ENCODE data around the gene TCIRG1.
"Not testable (repeated sequence)": the region's sequence is repeated elsewhere in the genome, so short reads cannot be mapped to it uniquely, and the experiment has no call there.

Gene TCIRG1

DNA sequence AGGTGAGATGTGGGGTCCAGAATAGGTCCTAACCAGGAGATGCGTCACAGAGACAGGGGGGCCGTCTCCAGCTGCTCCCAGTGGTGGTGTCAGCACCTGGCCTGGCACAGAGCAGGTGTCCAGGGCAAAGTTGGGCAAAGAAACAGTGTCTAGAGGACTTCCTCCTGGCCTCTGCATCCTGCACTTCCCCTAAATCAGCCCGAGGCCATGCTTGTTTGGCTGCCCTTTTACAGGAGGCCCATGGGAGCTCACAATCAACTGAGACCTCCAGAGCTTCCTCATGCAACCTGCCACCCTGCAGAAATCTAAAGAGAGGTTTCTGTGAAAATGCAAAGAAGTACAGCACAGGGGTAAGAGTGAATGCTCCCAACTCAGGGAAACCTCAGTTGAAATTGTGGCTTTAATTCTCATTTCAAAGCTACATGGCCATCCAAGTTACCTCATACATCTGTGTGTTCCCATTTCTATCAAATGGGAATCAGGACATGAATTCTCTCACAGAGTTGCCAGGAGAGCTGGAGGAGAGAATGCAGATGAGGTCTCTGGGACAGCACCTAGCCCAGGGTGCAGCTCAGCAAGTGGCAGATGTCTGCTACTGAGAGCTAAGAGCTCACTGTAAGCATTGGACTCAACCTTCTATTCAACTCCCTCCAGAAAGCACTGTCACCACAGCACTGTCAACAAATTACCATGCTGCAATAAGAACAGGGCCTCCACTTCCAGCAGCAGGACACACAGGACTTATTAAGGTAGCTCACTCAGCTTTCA, 32.6 kb downstream of the TCIRG1 start:
- DNase-seq (ENCODE audit: low read depth) = no peak

DNA sequence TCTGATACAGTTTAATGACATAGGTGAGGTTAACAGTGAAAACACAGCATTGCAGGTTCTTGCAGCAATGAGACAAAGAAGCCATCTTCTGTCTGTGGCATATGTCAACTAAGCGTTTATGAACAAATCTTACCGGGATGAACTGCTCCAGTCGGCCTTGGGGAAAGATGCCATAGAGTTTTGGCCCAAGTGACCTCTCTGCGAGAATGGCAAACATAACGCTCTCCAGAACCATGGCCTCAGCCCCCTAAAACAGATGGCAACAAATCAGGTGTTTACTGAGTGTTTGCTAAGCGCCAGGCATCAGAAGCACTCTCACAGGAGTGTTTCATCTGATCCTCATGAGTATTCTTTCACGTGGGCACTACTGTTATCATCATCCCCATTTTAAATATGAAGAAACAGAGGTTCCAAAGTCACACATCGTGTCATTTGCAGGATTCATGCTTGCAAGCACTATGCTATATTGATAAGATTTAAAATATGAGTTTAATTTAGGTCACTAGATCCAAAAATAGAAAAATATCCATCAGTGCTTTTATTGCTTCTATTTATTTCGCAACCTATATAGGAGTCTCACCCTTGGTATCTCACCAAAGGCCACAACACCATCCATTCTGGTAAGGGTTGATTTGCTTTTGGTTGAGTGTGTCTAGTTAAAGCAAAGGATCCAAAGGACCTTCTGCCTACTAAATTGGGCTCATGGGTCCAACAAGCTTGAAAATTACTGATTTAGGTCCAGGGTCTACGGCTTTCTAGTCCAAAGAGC, 35.9 kb downstream of the TCIRG1 start:
- H3K4me3 ChIP-seq (ENCODE audit: low read depth, low read length) = no peak overlapping the region
- DNase-seq (ENCODE audit: low read depth) = no peak

More for the DNA sequence above, 32.6 kb downstream of the TCIRG1 start:
- no peak overlapping the region for H3K4me3 ChIP-seq (ENCODE audit: low read depth, low read length)

DNA sequence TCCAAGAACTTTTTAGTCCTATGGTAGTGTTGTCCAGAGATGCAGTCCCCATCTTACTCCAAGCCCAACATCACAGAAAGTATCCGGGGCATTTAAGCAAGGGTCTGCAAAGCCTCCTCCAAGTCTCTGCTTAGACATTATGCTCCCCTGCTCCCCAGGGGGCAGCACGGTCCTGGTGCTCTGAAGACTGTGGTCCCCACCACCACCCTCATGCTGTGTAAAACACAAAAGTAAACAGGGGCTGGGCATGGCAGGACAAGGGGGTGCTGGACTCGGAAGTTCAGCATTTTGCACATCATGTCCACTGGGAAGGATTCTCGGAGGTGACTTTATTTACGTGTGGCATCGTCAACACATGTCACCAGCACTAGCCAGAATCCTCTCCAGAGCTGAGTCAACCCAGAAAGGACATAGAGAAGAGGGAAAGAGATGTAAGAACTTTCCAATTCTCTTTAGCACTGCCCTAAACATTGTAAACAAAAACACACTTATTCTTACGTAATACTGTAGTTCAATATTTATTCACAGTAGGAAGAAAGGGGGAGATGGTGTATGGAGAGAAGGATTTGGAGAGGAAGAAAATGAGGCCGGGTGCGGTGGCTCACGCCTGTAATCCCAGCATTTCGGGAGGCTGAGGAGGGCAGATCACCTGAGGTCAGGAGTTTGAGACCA, 37.7 kb downstream of the TCIRG1 start:
- DNase-seq (ENCODE audit: low read depth) = no peak
- H3K4me3 ChIP-seq (ENCODE audit: low read depth, low read length) = no peak overlapping the region

DNA sequence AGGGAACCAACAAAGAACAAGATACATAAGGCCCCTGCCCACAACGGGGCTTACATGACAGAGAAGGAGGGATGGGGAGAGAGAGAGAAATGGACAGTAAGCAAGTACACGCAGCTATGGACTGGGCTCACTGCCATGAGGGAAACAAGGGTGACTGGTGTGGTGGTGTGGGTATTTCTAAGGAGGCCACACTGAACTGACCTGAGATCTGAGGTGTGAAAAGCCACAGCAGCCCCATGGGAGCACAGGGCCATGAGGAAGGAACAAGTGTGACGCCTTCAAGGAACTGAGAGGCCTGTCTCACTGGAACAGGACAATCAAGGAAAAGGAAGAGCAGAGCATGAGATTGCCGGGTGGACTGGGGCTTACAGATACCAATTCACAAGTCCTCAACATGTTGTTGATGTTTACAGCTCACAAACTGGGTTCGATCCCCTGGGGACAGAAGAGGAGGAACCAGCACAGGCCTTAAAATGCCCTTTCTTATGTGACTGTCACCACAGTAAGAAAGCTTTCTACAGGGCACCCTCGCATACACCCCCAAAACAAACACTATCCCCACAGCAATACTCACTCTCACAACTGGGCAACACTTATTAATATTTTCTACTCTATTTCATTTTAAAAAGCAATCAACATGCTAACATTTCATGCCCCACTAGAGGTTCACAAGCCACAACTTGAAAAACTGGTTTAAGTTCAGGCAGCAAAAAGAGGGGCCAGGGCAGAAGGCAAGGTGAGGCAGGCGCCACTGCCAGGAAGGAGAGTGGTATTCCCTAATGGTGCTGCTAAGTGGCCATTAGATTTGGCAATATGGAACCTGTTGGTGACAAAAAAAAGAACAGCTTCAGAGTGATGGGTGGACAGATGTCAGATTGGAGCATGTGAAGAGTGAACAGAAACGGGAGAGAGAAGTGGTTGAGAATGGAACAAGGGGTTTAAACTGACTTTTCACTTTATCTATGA, 39.1 kb downstream of the TCIRG1 start:
- DNase-seq (ENCODE audit: low read depth) = no peak
- no peak overlapping the region for H3K4me3 ChIP-seq (ENCODE audit: low read depth, low read length)

DNA sequence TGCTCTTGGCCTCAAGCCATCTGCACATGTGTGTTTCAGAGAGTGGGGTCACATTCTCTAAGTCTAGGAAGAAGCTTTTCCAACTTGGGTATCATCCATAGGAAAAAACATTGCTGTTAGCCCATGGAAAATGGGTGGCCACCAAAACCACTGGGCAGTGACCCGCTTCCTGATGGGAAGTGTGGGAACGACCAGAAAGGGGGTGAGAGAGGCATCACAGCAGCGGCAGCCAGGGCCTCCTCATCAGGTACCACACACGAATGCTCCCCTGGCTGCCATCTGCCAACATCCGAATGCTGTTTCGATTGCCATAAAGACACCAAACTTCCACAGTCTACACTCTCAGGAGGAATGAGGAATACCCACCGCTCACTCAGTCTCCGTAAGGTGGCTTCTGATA, 42.0 kb downstream of the TCIRG1 start:
- no peak overlapping the region for H3K4me3 ChIP-seq (ENCODE audit: low read depth, low read length)
- DNase-seq (ENCODE audit: low read depth) = no peak

DNA sequence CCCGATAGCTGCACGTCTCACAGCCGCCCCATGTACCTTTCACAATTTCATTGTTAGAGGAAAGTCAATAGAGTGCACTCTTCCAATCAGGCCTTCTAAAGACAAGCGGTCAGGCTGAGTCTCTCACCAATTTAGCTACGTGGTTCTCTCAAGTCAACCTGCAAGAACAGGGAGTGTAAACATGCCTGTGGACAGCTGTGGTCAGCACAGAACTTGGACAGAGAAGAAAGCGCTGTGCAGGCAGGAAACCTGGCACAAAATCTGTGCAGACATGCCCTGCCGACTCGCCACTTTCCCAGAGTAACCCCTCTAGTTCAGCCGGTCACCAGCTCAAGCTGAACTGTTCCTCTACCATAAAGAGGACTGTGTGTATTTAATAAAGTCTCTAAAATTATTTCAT, 42.9 kb downstream of the TCIRG1 start:
- H3K4me3 ChIP-seq (ENCODE audit: low read depth, low read length) = no peak overlapping the region
- no peak for DNase-seq (ENCODE audit: low read depth)

DNA sequence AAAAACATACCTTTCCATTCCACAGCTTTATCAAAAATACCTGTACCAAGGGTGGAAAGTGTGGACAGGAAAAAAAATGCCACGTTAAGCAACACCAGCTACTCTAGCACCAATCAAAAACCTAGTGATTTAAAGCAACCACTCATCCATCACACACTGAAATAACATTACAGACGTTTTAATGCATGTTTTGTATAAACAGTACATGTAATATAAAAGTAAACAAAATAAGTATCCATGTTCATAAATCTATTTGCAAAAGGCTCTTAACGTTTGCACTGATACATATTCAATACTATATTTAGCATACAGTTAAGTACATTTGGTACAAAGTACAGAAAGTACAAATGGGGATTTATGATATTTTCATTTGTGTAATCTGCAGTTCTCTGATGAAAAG, 43.7 kb downstream of the TCIRG1 start:
- DNase-seq (ENCODE audit: low read depth) = no peak
- no peak overlapping the region for H3K4me3 ChIP-seq (ENCODE audit: low read depth, low read length)

DNA sequence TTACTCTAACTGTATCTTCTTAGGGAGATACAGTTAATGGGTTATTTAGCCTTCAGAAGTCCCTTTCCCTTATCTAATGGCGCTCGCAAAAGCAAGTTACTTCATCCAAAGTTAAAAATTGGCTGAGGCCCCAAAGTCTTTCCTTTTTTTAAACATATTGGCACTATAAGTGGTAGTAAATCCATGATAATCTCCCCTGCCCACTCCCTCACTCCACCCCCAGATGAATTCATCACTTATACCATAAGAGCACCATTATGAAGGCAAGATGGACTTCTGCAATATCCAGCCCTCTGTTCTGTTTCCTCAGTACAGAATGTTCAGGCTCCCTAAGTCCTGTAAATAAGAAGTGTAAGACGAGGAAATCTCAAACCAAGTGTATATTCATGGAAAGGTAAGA, 44.7 kb downstream of the TCIRG1 start:
- H3K4me3 ChIP-seq (ENCODE audit: low read depth, low read length) = no peak overlapping the region
- no peak for DNase-seq (ENCODE audit: low read depth)

DNA sequence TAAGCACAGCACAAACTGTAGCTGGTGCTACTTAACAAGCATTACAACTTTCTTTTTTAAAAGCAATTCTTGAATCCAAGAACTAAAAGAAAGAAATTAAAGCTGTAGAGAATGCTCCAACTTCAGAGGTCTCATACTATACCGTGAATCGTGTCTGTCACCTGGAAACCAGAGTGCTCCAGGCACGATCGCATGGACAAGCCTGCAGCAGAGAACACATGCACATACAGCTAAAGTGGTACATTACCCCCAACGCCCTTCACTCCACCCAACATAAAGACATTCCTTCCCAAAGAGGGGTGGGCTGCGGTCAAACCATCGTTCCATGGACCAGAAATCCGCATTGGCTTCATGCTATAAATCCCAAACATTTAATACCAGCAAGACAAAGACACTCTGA, 50.9 kb downstream of the TCIRG1 start:
- no peak overlapping the region for H3K4me3 ChIP-seq (ENCODE audit: low read depth, low read length)
- DNase-seq (ENCODE audit: low read depth) = no peak

DNA sequence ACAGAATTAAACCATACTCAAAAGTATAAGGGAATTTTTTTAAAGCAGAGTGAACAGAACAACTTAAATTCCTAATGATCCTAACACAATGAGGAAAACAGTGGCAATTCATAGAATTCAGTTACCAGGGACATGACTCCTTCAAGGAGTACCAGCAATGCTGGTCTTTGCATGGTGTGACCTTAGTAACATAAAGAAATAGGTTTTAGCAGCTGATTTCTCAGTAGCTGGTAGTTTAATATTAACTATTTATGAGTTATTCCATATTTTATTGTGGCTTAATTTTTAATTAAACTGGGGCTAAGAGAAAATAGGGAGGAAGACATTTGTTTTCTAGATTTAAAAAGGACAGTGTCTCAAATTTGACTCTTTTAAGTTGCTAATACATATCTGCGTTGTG, 51.5 kb downstream of the TCIRG1 start:
- no peak for DNase-seq (ENCODE audit: low read depth)
- H3K4me3 ChIP-seq (ENCODE audit: low read depth, low read length) = no peak overlapping the region

DNA sequence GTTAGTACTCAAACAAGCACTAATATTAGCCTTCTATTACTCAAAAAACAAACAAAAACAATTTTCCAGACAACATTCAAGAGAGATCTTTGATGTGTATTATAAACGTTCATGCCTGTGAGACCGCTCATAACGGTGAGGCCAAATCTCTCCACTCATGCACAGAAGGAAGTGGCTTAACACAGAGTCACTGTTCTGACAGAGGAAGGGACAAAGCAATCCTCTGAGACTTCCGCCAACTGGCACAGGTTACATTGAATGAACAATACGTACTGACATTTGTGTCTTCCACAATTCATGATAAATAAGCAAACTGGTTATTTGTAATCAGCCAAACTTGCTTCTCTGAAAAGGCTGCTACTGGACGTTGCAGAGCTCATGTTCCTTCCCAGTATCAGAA, 51.9 kb downstream of the TCIRG1 start:
- no peak overlapping the region for H3K4me3 ChIP-seq (ENCODE audit: low read depth, low read length)
- DNase-seq (ENCODE audit: low read depth) = no peak

DNA sequence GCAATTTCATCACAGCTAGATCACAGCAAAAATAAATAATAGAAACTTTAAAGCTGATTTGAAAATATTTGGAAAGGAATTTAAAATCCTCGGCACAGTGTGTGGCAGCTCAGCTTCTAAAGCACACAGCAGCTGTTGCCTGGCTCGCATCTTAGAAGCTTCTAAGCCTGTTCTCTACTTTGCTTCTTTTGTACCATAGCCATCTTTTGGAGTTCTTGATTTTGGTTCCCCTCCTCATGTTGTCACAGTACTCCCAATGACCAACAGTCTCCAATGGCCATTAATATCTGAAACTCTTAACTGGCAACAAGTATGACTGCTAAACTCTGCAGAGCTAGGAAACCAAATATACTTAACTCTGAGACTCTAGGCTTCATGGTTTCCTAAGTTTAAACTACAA, 53.6 kb downstream of the TCIRG1 start:
- no peak for DNase-seq (ENCODE audit: low read depth)
- no peak overlapping the region for H3K4me3 ChIP-seq (ENCODE audit: low read depth, low read length)

DNA sequence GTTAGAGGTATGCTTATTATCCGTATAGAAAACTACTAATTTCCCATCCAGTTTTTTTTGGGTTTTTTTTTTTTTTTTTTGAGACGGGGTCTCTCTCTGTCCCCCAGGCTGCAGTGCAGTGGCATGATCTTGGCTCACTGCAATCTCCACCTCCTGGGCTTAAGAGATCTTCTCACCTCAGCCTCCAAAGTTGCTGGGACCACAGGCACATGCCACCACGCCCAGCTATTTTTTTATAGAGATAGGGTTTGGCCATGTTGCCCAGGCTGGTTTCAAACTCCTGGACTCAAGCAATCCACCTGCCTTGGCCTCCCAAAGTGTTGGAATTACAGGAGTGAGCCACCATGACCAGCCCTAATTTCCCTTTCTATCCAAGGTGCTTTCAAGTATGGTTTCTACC, 54.1 kb downstream of the TCIRG1 start:
- not testable (repeated sequence) for H3K4me3 ChIP-seq (ENCODE audit: low read depth, low read length); DNase-seq (ENCODE audit: low read depth)

DNA sequence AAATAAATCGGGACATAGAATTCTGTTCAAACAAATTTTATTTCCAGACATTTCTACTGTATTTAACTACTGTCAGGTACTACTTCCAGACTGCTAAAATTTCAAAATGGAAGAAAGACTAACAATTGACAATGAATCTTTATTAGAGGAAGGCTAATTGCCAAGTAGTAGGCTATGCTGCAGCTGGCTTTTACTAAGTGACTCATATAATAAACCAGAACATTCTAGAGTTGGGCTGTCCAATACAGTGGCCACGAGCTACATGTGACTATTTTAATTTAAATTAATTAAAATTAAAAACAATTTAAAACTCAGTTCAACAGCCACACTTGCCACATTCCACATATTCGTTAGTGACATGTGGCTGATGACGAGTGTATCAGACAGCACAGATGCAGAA, 54.7 kb downstream of the TCIRG1 start:
- no peak for DNase-seq (ENCODE audit: low read depth)
- H3K4me3 ChIP-seq (ENCODE audit: low read depth, low read length) = no peak overlapping the region

DNA sequence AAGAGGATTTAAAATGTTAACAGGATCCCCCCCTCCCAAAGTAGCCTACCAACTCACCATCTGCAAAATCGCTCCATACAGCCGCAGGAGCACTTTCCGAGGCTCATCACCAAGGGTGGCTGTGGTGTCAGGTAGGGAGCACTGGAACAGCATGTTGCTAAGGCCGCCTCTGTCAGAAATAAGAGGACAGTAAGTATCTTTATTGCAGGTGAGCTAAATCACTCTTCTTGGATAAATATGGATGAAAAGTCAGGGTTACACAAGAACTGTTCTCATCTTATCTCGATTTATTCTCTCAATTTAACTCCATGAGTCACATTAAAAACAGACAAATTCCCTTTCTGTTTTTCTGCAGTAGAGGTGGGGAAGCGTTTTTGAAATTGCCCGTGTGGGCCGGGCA, 58.1 kb downstream of the TCIRG1 start:
- no peak for DNase-seq (ENCODE audit: low read depth)
- H3K4me3 ChIP-seq (ENCODE audit: low read depth, low read length) = no peak overlapping the region

DNA sequence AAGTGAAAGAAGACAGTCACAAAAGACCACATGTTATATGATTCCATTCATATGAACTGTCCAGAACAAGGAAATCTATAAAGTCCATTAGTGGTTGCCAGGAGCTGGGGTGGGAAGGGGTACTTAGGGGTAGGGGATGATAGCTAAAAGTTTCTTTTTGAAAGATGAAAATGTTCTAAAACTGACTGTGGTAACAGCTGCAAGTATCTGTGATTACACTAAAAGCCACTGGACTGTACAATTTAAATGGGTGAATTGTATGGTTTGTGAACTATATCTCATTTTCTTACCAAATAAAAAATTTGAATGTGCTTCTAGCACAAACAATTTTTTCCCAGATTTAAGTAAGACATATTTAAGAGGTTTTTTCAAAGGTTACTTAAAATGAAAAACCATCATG, 60.2 kb downstream of the TCIRG1 start:
- H3K4me3 ChIP-seq (ENCODE audit: low read depth, low read length) = no peak overlapping the region
- DNase-seq (ENCODE audit: low read depth) = no peak

DNA sequence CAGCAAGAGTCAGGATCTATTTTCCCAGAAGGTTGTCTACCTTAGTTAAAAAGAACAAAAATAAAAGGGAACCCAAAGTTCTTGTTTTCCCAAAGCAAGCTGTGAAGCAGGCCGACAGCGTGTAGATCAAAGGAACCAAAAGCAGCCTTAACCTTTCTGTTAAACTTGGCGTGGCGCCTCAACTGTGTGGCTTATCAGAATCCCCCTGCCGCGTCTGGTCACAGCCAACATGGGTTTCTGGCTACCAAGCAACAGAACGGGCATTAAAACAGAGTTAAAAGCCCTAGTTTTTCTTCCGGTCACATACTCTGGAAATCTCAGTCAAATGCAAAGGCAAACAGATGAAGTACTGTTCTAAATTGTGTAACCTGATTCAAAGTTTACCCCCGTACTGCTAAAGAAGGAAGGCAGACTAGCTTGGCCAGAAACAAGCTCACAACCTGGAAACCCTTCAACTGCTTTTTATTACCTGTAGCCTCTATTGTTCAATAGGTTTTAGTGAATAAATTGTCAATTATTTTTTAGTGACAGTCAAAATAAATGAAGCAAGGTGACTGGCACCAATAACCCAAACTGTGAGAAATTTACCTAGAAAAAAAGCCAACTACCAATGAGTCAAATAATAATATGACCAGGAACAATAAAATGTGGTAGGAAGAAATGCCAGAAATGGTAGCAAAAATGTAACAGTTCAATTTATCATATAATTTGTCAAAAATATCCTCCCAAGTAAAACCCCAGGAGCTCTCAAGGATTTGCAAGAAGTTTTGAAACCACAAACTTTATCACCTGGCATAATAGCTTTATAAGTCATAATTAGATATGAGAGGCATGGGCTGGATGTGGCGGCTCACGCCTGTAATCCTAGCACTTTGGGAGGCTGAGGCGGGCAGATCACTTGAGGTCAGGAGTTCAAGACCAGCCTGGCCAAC, 60.9 kb downstream of the TCIRG1 start:
- no peak overlapping the region for H3K4me3 ChIP-seq (ENCODE audit: low read depth, low read length)
- DNase-seq (ENCODE audit: low read depth) = no peak

Measured in skeletal muscle cell (primary cell).